22Rv1 (cell line): ENCODE measurements around the gene ZNF263.

ENCODE experiments used
- H3K27ac ChIP-seq: fragments of 450-650 bp; 2 replicates; pipeline ENCODE4 v1.5.1; 2017
- CTCF ChIP-seq: fragments of 450-650 bp; IDR thresholded peaks from 2 replicates; pipeline ENCODE4 v1.5.1; 2017; ENCODE audit warnings: mild to moderate bottlenecking
- ZFX ChIP-seq: fragments of 450-650 bp; IDR thresholded peaks from 2 replicates; pipeline ENCODE4 v1.6.1; 2017; ENCODE audit warnings: antibody characterized with exemption, borderline replicate concordance

ZNF263 gene

GRCh38 chr16:3243882-3244281, 39.4 kb upstream of the ZNF263 start:
- TF ChIP-seq CTCF (no peak), ZFX (no peak)
- H3K27ac ChIP-seq, result no peak overlapping the region

- TF ChIP-seq CTCF (no peak), ZFX (no peak)
- no peak overlapping the region for H3K27ac ChIP-seq
Observed at GRCh38 chr16:3246002-3246401, 37.3 kb upstream of the ZNF263 start.

- TF ChIP-seq ZFX (no peak), CTCF (no peak)
- H3K27ac ChIP-seq, result no peak overlapping the region
Observed at GRCh38 chr16:3246876-3247275, 36.4 kb upstream of the ZNF263 start.

- TF ChIP-seq ZFX (no peak), CTCF (no peak)
- H3K27ac ChIP-seq, result no peak overlapping the region
Observed at GRCh38 chr16:3248596-3248995, 34.7 kb upstream of the ZNF263 start.

- H3K27ac ChIP-seq, result no peak overlapping the region
- TF ChIP-seq CTCF (no peak), ZFX (no peak)
Observed at GRCh38 chr16:3249020-3249419, 34.3 kb upstream of the ZNF263 start.

GRCh38 chr16:3249451-3249850, 33.8 kb upstream of the ZNF263 start:
- no peak overlapping the region for H3K27ac ChIP-seq
- TF ChIP-seq CTCF (no peak), ZFX (no peak)

- TF ChIP-seq CTCF (no peak), ZFX (no peak)
- H3K27ac ChIP-seq, result no peak overlapping the region
Observed at GRCh38 chr16:3252967-3253366, 30.3 kb upstream of the ZNF263 start.
